Mammary epithelial cell (primary cell): ENCODE data around the gene CNN3.

Experiments
- EZH2 ChIP-seq: IDR thresholded peaks from 2 replicates; pipeline ENCODE4 v1.6.1; 2012; ENCODE audit warnings: low read length, inconsistent platforms, borderline replicate concordance
- TF ChIP-seq, protein P1 (sequence below), 2 donors: IDR thresholded peaks in 1 of 2; conservative IDR thresholded peaks in 1 of 2; 2 replicates each; pipeline ENCODE4 v1.5.1; 2011 to 2012; ENCODE audit warnings: inconsistent platforms in 2 of 2, low read length in 2 of 2, mild to moderate bottlenecking in 2 of 2, control low read depth in 1 of 2, low read depth in 1 of 2; ENCODE audit not compliant: insufficient read depth in 1 of 2; ENCODE audit errors: extremely low read depth in 1 of 2

GRCh38 chr1:94878329-94878728 lies 48.6 kb downstream of the CNN3 start:
- TF ChIP-seq, protein P1, sequence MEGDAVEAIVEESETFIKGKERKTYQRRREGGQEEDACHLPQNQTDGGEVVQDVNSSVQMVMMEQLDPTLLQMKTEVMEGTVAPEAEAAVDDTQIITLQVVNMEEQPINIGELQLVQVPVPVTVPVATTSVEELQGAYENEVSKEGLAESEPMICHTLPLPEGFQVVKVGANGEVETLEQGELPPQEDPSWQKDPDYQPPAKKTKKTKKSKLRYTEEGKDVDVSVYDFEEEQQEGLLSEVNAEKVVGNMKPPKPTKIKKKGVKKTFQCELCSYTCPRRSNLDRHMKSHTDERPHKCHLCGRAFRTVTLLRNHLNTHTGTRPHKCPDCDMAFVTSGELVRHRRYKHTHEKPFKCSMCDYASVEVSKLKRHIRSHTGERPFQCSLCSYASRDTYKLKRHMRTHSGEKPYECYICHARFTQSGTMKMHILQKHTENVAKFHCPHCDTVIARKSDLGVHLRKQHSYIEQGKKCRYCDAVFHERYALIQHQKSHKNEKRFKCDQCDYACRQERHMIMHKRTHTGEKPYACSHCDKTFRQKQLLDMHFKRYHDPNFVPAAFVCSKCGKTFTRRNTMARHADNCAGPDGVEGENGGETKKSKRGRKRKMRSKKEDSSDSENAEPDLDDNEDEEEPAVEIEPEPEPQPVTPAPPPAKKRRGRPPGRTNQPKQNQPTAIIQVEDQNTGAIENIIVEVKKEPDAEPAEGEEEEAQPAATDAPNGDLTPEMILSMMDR (conservative IDR thresholded peaks at IDR 0.05 in 1 of 2, IDR thresholded peaks at IDR 0.05 in 1 of 2; ENCODE audit: extremely low read depth in 1 of 2, insufficient read depth in 1 of 2, low read depth in 1 of 2, low read length in 2 of 2) = no peak
- no peak for TF ChIP-seq EZH2
